Suprapubic skin (tissue), 4 donors: ENCODE data around the gene CADM1. TPM values are rescaled to one million over a fixed set of nuclear protein-coding genes. Genes with fewer than 3 reads are reported as not detected.

Experiments
- DNase-seq, 2 donors: peaks; one replicate each; pipeline ENCODE4 v3.0.0-alpha.2; 2019; ENCODE audit warnings: low spot score in 2 of 2
- H3K27ac ChIP-seq: fragments of 200-600 bp; sonication (generic); one replicate; pipeline ENCODE4 v1.5.1; 2019
- H3K27me3 ChIP-seq: fragments of 200-600 bp; sonication (generic); one replicate; pipeline ENCODE4 v1.5.1; 2019
- H3K36me3 ChIP-seq: fragments of 200-600 bp; sonication (generic); one replicate; pipeline ENCODE4 v1.5.1; 2019
- H3K4me1 ChIP-seq: fragments of 200-600 bp; sonication (generic); one replicate; pipeline ENCODE4 v1.5.1; 2019
- H3K4me3 ChIP-seq: fragments of 200-600 bp; sonication (generic); one replicate; pipeline ENCODE4 v1.5.1; 2019; ENCODE audit warnings: mild to moderate bottlenecking
- H3K9me3 ChIP-seq: fragments of 200-600 bp; sonication (generic); one replicate; pipeline ENCODE4 v1.5.1; 2019
- CTCF ChIP-seq, 2 donors: fragments of 200-600 bp in 1 of 2; fragments of 450-650 bp in 1 of 2; sonication (generic) in 1 of 2; IDR thresholded peaks; one replicate each; pipeline ENCODE4 v1.5.1; 2016 to 2019; ENCODE audit warnings: antibody characterized with exemption in 2 of 2, mild to moderate bottlenecking in 1 of 2, moderate library complexity in 1 of 2
- EP300 ChIP-seq: sonication (generic); formaldehyde crosslinking; IDR thresholded peaks from one replicate; pipeline ENCODE4 v1.6.1; 2017; ENCODE audit warnings: antibody characterized with exemption
- POLR2A ChIP-seq, 2 donors: fragments of 450-650 bp; IDR thresholded peaks; one replicate each; pipeline ENCODE4 v1.6.1; 2017; ENCODE audit warnings: antibody characterized with exemption in 2 of 2, mild to moderate bottlenecking in 2 of 2, moderate library complexity in 2 of 2
- POLR2AphosphoS5 ChIP-seq, 3 donors: sonication (generic); formaldehyde crosslinking; IDR thresholded peaks; one replicate each; pipeline ENCODE4 v1.6.1; 2017; ENCODE audit warnings: antibody characterized with exemption in 3 of 3
- WGBS: methylation state at CpG from one replicate; pipeline ENCODE4 v1.1.5; 2018; 5-methylcytosine and 5-hydroxymethylcytosine counted together
- total RNA-seq, 4 donors: library from RNA; depleted of rRNA; stranded (reverse); fragments of >200 nt; gene quantifications; one replicate each; pipeline ENCODE4 v1.1.0, GENCODE V29; 2016

Gene CADM1
- total RNA-seq, 4 donors from 2014 or later, result 13.3 to 26.2 (median 15.3) TPM

DNA sequence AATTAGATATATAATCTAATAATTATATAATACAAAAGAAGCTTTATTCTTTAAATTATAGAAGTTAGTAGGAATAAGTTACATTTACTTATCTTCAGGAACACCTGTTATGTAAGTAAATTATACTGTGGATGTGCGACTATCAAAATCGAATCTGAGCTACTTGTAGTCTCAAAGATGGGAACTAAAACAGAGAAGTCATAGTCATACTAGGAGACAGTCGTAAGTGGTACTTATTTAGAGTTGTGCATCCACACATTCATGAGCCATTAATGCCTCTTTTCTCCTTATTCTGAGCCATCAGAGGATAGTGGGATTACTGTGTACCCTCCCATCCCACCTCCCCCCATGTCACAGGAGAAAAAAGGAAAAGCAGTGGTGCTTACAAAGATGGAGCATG lies 114.4 kb downstream of the CADM1 start:
- H3K4me1 ChIP-seq, result no peaks in the 10 kb centered on the region
- H3K36me3 ChIP-seq, result no peaks in the 10 kb centered on the region
- TF ChIP-seq CTCF (IDR thresholded peaks at IDR 0.05) (no peak), POLR2A (IDR thresholded peaks at IDR 0.05) (no peak), POLR2AphosphoS5 (IDR thresholded peaks at IDR 0.05) (no peak), EP300 (no peak)
- DNase-seq, result no peak
- H3K27ac ChIP-seq, result no peak overlapping the region
- no peak overlapping the region for H3K4me3 ChIP-seq
- no peaks in the 10 kb centered on the region for H3K27me3 ChIP-seq
- WGBS, result 91% methylated on average over 3 of the region's 3 CpGs
- no peaks in the 10 kb centered on the region for H3K9me3 ChIP-seq

DNA sequence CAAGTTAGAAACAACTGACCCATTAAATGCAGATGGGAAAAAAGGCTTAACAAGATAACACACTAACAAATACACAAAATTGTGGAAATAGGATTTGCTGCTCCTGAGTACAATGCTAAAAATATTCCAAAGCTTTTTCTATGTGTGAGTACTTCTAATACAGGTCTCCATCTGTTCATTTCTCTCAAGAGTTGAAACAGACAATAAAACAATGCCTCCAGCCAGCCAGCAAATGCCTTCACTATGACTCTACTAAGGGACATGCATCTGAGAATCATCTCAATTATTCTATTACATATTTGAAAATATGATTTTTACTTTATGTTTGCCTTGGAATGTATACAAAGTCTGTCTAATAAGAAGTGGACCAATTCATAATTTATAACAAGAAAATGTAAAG lies 119.0 kb downstream of the CADM1 start:
- Histone ChIP-seq H3K36me3 (no peaks in the 10 kb centered on the region), H3K4me1 (no peaks in the 10 kb centered on the region), H3K27me3 (no peaks in the 10 kb centered on the region), H3K27ac (no peak overlapping the region), H3K4me3 (no peak overlapping the region), H3K9me3 (no peaks in the 10 kb centered on the region)
- DNase-seq, result no peak
- TF ChIP-seq POLR2A (IDR thresholded peaks at IDR 0.05) (no peak), POLR2AphosphoS5 (IDR thresholded peaks at IDR 0.05) (no peak), EP300 (no peak), CTCF (IDR thresholded peaks at IDR 0.05) (no peak)

- 73% methylated on average over 2 of the region's 2 CpGs for WGBS
These were observed 120.0 kb downstream of the CADM1 start for GRCh38 chr11:115384236-115384635.

DNA sequence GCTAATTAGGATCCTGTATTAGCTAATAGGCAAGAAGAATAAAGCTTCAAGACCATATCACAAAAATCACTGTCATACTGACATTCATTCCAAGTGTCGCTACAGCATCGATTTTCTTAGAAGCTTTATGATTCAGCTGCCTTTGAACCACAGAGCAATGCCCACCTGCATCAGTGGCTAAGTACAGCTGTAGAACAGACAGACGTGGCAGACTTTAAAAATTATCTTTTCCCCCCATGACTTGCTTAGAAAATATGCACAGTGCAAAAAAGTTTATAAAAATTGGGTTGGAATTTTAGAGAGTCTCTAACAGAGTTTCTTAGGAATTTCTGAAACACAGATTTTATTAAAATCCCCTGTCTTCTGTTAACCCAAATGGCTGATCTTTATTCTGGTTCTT lies 120.8 kb downstream of the CADM1 start:
- H3K36me3 ChIP-seq, result no peaks in the 10 kb centered on the region
- no peak overlapping the region for H3K27ac ChIP-seq
- no peaks in the 10 kb centered on the region for H3K4me1 ChIP-seq
- WGBS, result 84% methylated on average over 3 of the region's 3 CpGs
- TF ChIP-seq CTCF (IDR thresholded peaks at IDR 0.05), result no peak
- TF ChIP-seq POLR2AphosphoS5 (IDR thresholded peaks at IDR 0.05), result no peak
- TF ChIP-seq POLR2A (IDR thresholded peaks at IDR 0.05), result no peak
- TF ChIP-seq EP300, result no peak
- no peak overlapping the region for H3K4me3 ChIP-seq
- no peak for DNase-seq
- H3K9me3 ChIP-seq, result no peaks in the 10 kb centered on the region
- no peaks in the 10 kb centered on the region for H3K27me3 ChIP-seq

More at GRCh38 chr11:115384236-115384635, 120.0 kb downstream of the CADM1 start:
- H3K27me3 ChIP-seq, result no peaks in the 10 kb centered on the region
- H3K4me3 ChIP-seq, result no peak overlapping the region
- H3K4me1 ChIP-seq, result no peaks in the 10 kb centered on the region
- H3K27ac ChIP-seq, result no peak overlapping the region
- H3K36me3 ChIP-seq, result no peaks in the 10 kb centered on the region
- no peaks in the 10 kb centered on the region for H3K9me3 ChIP-seq
- no peak for DNase-seq
- no peak for TF ChIP-seq CTCF (IDR thresholded peaks at IDR 0.05)
- TF ChIP-seq POLR2A (IDR thresholded peaks at IDR 0.05), result no peak
- no peak for TF ChIP-seq POLR2AphosphoS5 (IDR thresholded peaks at IDR 0.05)
- TF ChIP-seq EP300, result no peak

- 62% methylated on average over 1 of the region's 1 CpG for WGBS
- no peaks in the 10 kb centered on the region for H3K4me1 ChIP-seq
- no peaks in the 10 kb centered on the region for H3K9me3 ChIP-seq
- H3K36me3 ChIP-seq, result no peaks in the 10 kb centered on the region
- no peak overlapping the region for H3K27ac ChIP-seq
- H3K4me3 ChIP-seq, result no peak overlapping the region
- TF ChIP-seq EP300 (no peak), POLR2A (IDR thresholded peaks at IDR 0.05) (no peak), CTCF (IDR thresholded peaks at IDR 0.05) (no peak), POLR2AphosphoS5 (IDR thresholded peaks at IDR 0.05) (no peak)
- H3K27me3 ChIP-seq, result no peaks in the 10 kb centered on the region
- DNase-seq, result no peak
These were observed 124.7 kb downstream of the CADM1 start for GRCh38 chr11:115379528-115379927.
